Activated effector memory CD4-positive, alpha-beta T cell treated with anti-CD3 and anti-CD28 coated beads, Interleukin-2, amount 50 U/mL, for 16 hours (primary cell): ENCODE data around the gene TOP2A.
"Not testable (repeated sequence)": the region's sequence is repeated elsewhere in the genome, so short reads cannot be mapped to it uniquely, and the experiment has no call there.

ENCODE experiments used
- DNase-seq: peaks from one replicate; pipeline ENCODE4 v3.0.0-alpha.2; 2020

Gene TOP2A

DNA sequence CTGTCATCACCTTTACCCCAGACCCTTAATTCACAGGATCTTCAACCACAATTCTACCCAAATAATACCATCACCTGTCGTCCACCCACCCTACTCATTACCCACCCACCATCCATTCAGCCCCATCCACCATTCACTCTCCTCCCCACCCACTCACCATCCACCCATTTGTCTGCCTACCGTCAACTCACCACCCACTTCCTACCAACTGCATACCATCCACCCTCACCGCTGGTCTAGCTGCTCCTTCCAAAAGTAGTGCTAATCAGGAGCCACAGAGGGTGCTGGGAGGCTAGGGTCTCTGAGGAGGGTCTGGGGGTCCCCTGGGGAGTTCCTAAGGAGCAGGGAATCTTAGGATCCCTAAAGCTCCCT, 13.5 kb upstream of the TOP2A start:
- peak; percentile 49 for DNase-seq

DNA sequence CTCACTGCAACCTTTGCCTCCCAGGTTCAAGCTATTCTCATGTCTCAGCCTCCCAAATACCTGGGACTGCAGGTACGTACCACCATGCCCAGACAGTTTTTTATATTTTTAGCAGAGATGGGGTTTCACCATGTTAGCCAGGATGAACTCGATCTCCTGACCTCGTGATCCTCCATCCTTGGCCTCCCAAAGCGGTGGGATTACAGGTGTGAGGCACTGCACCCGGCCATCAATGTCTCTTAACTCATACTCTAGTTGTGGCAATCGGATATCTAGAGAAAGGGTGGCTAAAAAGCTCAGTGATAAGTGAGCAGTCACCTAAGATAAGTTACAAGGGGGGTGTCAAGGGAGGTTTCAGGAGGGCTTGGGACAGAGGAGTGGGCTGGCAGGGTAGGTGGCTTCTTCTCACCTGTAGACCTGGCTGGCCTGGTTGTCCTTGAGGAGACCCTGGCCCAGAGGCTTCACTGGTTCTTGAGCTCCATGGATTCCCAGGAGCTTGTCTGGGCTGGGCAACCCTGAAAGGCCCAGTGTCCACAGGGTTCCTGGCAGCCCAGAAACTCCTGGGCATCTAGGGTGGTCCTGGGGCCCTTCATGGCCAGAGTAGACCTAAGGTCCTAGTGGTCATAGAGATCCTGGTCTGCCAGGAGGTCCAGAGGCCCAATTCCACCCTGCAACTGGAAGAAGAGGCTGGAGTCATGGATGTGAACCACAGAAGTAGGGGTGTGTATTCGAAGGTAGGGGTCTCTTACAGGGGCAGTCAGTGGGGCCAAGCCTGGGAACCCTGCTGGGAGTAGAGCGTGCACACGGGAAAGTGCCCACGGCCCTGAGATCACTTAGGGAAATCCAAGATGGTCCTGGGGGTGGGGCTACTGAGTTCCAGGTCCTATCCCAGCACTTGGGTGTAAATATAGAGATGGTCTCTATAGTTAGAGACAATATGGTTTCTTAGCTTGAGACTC, 12.9 kb upstream of the TOP2A start:
- DNase-seq, result peak; percentile 49

DNA sequence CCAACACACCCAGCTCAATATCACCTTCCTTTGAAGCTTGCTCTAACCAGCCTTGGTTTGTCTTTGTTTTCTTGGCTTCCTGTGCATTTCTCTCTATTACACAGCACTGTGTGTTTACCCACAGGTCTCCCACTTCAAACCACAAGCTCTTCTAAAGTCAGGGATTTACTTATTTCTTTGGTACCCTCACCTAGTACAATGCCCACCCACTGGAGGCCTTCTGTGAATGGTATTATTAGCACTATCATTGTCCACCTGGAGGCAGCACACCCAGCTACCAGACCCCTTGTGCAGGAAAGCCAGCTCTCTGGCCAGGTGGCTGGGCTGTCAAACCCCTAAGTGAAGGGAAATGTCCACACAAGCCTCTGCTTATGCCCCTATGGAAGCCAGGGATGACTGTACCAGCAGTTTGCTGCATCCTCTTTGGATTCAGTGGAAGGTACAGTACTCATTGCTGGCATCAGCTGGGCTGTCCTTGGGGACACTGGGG, 9.4 kb upstream of the TOP2A start:
- peak; percentile 55 for DNase-seq

DNA sequence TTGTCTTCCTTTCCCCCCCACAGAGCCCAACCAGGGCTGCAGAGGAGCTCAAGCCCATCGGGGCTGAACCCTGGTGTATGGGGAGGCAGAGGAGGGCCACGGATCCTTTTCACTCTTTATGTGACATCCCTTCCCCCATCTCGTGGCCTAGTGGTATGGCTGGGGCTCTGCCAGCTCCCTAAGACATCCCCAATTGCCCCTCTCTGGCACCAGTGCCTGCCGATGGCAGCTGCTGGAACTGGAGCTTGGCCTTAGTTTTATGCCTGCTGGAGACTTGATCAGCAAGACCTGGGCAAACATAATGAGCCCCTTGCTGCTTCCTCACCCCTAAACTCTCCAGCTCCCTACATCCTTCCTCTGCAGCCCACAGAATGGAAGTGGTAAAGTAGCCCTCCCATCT, 8.0 kb upstream of the TOP2A start:
- DNase-seq, result peak; percentile 58

DNA sequence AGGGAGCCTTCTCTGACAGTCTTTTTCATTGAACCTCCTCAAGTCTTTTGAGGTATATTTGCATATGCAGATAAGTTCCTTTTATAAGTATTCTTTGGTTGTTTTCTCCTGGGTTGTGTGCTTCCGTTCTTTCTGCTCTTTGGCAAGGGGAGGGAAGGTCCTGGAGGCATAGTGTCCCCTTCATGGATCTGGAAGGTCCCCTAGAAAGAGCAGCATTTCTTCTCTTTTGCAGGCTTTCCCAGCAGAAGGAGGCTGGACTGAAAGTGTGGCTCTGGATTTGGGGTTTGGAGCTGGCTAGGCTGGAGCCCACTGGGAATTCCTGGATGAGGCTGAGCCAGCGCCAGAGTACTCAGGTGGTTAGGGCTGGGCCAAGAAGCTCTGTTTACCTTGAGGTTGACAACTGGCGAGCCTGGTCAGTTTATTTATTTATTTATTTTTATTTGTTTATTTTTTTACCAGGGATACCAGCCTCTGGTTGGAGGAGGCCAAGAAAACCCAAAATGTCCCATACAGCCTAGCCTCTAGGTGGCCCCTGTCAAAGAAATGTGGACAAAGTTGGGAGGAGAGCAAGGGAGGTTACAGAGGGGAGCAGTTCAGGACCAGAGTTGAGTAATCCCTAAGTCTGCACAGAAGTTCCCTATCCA, 5.4 kb upstream of the TOP2A start:
- DNase-seq, result peak; percentile 28

DNA sequence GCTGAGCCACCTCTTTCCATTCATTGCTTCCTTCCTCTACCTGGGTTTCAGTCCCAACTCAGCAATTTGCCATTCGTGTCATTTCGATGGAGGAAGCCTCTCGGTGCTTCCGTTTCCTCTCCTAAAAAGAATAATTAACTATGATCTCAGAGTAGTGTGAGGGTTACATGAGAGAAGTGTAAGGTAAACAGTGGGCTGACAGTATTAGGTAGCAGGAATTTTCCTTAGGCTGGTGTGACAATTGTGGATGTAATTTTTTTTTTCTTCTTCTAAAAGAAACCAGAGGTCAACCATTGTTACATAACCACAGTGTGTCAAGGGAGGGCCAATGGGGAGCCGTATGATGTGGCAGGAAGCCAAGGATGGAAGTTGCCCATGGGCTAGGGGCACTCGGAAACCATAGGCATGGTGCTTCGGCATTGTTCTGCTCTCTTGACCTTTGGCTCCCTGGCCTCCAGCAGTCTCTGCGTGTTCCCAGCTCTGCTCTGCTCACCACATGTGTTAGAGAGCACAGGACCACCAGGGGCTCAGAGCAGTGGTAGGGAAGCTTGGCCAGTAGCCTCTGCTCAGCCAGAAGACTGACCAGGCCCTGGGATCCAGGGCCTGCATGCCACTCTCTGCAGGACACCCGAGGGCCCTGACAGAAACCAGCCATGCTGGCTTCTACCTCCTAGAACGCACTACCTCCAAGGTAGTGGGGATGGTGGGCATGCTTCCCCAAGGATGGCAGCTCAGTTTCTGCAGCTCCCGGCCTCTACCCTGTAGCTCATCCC, 2.0 kb upstream of the TOP2A start:
- peak; percentile 58 for DNase-seq

DNA sequence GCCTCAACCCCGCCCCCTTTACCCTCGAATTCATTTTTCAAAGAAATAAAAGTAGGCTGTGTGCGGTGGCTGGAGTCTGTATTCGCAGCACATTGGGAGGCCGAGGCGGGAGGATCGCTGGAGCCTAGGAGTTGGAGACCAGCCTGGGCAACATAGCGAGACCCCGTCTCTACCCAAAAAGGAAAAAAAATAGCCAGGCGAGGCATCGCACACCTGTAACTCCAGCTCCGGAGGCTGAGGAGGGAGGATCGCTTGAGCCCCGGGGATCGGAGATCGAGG, 671 bp upstream of the TOP2A start:
- DNase-seq, result peak; percentile 64

DNA sequence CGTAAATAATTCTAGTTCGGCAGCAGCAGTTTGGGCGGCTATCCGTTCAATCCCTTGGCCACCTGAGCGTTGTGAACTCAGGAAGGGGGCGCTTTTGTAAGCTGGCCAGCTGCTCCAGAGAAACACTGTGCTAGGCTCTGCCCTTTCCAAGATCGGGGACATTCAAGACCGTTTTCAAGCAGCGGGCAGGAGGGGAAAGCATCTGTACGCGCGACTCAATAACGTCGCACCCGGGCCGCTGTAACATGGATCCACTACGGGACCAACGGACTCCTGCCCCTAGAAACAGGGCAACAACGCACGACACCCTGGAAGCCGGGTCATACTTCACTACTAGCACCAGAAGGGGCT, 463 bp downstream of the TOP2A start:
- DNase-seq, result no peak

DNA sequence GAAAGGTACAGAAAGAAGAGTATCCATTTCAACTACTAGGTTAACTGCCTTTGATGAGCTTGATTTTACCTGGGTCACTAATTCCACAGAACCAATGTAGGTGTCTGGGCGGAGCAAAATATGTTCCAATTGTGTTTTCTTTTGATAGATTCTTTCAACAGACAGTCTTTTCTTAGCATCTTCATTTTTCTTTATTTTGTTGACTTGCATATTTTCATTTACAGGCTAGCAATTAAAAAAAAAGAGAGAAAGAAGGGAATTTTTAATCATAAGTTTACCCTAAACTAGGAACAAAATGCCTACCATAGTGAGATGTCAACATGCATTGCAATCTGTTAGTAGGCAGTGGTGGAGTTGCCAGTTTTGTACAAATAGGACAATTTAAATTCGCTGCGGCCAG, 1.0 kb downstream of the TOP2A start:
- no peak for DNase-seq

DNA sequence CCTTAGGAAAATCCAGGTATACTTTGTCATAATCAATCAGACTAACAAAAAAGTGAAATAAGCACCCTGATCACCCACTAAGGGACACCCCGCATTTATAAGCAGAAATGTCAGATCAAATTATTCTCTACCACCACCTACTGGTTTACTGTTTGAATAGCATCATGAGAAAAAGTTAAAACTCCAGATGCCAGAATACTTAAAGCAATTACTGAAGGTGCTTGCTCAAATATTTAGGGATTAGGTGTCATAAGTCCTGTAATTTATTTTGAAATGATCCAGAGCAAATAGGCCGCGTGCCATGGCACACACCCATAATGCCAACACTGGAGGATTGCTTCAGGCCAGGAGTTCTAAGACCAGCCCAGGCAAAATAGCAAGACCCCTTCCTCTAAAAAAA, 2.3 kb downstream of the TOP2A start:
- DNase-seq, result peak; percentile 52

DNA sequence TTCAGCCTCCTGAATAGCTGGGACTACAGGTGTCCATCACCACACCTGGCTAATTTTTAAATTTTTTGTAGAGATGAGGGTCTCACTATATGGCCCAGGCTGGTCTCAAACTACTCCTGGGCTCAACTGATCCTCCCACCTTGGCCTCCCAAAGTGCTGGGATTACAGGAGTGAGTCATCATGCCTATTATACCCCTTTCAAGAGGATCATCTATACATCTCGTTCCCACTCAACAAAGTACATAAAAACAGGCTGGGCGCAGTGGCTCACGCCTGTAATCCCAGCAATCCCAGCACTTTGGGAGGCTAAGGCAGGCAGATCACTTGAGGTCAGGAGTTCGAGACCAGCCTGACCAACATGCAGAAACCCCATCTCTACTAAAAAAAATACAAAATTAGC, 3.4 kb downstream of the TOP2A start:
- not testable (repeated sequence) for DNase-seq

DNA sequence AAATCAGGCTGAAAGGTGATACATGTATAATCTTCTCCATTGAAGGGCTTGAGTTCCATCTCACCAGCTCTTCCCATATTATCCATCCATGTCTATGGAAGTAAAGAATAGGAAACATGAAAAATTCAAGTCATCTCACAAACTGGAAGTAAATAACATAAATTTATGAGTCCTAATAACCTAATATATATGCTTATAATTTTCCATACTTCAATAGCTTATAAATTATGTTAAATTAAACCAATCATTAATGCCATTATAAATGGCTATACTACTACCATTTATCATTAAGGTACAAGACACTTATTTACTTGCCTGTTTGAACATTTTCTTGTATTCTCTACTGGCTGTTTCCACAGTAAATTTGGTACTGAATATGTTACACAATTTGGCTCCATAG, 4.8 kb downstream of the TOP2A start:
- no peak for DNase-seq

DNA sequence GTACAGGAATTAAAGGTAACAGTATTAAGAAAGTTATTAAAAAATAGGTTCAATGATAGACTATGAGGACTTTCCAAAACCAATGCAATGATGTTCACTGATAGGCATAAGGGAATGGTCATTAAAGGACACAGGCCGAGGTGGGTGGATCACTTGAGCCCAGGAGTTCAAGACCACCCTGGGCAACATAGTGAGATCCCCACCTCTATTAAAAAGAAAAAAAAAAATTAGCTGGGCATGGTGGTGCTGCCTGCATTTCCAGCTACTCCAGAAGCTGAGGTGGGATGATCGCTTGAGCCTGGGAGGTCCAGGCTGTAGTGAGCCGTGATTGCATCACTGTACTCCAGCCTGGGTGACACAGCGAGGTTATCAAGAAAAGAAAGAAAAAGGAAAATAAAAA, 5.9 kb downstream of the TOP2A start:
- DNase-seq, result no peak

DNA sequence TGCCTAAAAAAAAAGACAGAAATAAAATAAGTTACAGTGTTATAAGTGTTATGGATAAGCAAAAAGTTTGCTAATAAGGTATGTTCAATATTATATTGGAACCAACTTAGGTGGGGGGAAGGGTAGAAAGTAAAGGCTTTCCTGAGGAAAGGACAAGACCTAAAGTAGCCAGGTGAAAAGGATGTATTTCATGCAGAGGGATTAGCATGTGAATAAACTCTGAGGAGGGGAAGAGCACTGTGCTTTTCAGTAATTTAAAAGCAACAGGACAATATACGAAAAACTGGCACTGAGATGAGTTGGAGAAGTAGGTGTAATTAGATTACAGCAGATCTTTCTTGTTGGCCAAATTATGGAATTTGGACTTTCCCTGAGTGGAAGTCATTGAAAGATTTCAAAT, 7.6 kb downstream of the TOP2A start:
- DNase-seq, result no peak

DNA sequence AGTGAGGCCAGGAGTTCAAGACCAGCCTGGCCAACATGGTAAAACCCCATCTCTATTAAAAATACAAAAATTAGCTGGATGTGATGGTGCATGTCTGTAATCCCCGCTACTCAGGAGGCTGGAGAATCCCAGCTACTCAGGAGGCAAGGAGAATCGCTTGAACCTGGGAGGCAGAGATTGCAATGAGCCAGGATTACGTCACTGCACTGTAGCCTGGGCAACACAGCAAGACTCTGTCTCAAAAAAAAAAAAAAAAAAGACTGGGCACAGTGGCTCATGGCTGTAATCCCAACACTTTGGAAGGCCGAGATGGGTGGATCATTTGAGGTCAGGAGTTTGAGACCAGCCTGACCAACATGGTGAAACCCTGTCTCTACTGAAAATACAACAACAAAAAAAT, 8.2 kb downstream of the TOP2A start:
- not testable (repeated sequence) for DNase-seq

DNA sequence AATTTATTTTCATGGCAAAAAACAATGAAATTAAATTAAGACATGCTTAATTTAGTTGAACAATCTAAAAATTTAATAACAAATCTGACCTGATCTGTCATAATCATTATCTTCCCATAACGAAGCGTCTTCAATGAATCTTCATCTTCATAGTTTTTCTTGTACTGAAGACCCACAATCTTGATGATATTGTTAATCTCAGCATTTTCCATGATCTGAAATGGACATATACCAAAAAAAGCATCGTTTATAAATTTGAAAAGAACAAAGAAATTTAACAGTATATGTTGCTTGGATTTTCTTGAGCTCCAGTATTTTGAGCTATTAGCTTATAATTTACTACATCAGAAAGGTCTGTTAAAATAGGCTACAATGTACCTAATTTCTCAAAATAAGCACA, 10.2 kb downstream of the TOP2A start:
- DNase-seq, result no peak

DNA sequence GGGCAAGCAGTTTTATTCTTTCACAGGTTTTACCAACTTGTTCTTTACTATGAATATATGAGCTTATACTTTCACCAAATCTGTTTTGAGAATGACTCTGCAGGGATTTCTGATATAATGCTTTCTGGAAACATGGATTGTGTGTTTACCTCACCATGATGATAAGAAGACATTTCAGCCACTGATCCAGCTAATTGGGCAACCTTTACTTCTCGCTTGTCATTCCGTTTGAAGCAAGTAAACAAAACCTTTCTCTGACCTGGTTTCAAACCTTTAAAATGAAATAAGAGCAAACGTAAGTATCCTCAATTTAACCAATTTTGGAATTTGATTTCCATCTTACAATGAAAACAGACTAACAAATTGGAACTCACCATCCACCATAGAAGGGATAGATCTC, 13.7 kb downstream of the TOP2A start:
- DNase-seq, result no peak

DNA sequence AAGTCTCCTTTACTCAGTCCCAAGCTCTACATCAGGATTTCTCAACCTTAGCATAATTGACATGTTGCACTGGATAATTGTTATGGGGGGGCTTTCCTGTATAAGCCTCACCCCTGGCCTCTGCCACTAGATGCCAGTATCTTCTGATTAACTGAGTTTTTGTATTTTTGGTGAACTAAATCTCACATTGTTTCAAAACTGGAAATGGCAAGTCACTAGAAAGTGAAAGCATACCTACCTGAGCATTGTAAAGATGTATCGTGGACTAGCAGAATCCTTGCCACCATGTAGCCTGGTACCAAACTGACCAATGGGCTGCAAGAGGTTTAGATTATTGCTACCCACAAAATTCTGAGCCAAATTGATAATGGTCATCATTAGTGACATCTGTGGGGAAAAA, 15.0 kb downstream of the TOP2A start:
- DNase-seq, result no peak

DNA sequence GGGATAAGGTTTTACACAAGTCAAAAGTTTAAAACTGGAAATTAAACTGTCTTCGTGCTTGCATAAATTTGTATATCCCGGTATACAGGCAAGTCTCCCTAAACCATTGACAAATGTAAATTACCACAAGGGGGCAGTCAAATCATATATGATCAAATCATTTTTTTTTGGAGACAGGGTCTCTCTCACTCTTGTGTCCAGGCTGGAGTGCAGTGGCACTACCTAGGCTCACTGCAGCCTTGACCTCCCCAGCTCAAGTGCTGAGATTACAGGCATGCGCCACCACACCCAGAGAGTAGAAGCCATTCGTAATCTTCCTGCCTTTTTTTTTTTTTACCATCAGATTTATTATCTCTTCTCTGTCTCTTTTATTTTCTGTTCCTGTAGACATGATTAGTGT, 18.5 kb downstream of the TOP2A start:
- no peak for DNase-seq

DNA sequence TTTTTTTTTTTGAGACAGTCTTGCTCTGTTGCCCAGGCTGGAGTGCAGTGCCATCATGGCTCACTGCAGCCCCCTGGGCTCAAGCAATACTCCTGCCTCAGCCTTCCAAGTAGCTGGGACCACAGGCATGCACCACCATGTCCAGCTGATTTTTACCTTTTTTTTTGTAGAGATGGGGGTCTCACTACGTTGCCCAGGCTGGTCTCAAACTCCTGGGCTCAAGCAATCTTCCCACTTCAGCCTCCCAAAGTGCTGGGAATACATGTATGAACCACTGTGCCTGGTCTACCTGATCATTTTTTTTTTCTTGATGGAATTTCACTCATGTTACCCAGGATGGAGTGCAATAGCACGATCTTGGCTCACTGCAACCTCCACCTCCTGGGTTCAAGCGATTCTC, 31.1 kb downstream of the TOP2A start:
- not testable (repeated sequence) for DNase-seq

DNA sequence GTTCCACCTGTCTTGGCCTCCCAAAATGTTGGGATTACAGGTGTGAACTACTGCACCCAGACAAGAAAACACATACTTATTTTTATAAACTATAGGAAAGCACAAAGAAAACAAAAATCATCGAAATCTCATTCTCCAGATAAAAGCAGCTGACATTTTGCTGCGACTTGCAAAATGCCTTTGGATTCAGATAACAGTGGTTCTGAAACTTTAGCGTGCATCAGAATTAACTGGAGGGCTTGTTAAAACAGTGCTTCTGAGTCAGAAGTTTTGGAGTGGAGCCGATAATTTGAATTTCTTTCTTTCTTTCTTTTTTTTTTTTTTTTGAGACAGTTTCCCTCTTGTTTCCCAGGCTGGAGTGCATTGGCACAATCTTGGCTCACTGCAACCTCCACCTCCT, 35.4 kb downstream of the TOP2A start:
- no peak for DNase-seq

DNA sequence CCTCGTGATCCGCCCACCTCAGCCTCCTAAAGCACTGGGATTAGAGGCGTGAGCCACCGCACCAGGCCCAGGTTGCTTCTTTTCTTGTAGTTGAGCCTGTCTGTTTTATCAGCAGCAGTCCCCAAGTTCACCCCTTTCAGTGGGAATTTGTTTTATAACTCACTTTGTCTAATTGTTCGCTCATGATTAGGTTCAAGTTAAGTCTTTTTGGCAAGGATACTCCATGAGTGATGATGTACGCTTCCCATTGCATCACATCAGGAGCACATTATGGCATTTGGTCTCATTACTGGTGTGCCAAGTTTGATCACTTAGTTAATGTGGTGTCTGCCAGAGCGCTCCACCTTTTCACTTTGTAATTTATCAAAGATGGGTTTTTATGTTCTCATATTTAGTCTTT, 38.7 kb downstream of the TOP2A start:
- DNase-seq, result no peak

DNA sequence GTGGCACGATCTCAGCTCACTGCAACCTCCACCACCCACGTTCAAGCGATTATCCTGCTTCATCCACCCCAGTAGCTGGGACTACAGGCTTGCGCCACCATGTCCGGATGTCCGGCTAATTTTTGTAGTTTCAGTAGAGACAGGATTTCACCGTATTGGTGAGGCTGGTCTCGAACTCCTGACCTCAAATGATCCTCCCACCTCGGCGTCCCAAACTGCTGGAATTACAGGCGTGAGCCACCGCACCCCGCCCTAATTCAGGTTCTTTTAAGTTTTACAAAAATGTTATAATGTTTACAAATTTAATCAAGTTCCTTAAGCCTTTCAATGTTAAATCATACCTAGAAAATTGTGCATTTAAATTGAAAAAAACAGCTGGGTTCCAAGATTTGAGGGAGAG, 39.9 kb downstream of the TOP2A start:
- DNase-seq, result no peak

DNA sequence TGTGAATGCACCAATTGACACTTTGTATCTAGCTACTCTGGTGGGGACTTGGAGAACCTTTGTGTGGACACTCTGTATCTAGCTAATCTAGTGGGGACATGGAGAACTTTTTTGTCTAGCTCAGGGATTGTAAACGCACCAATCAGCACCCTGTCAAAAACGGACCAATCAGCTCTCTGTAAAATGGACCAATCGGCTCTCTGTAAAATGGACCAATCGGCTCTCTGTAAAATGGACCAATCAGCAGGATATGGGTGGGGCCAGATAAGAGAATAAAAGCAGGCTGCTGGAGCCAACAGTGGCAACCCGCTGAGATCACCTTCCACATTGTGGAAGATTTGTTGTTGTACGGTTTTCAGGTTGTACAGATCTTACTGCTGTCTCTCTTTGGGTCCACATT, 41.2 kb downstream of the TOP2A start:
- DNase-seq, result not testable (repeated sequence)
